ENCODE data around the gene ZC3H10. TPM values are rescaled to one million over a fixed set of nuclear protein-coding genes. Genes with fewer than 3 reads are reported as not detected.

The ZC3H10 gene
- total and polyA plus RNA-seq, 3 experiments from 2014 or later: 3.2 to 9.0 (median 8.1) TPM

GRCh38 chr12:56137853-56138571 is 19.9 kb downstream of the ZC3H10 start:
- H3K27ac ChIP-seq (ENCODE audit: low read depth, low read length): no peak overlapping the region
- POLR2A ChIA-PET: interaction anchor here (0.5 to 0.9 kb wide), 3 partner anchors 9 to 391 kb away, joined by 3 to 5 read pairs (median 3); no protein-coding TSS in a partner anchor
- H3K4me3 ChIP-seq (ENCODE audit: low read length): no peak overlapping the region
- no peaks in the 10 kb centered on the region for H3K27me3 ChIP-seq (ENCODE audit: insufficient read depth, low read length, poor library complexity, severe bottlenecking)
- DNase-seq: peak in 1 of 5 donors; percentile 52
- H3K4me1 ChIP-seq (ENCODE audit: insufficient read depth, low read length): peaks cover 68% of the 10 kb centered on the region
- H3K9me3 ChIP-seq (ENCODE audit: low read length): no peaks in the 10 kb centered on the region
- H3K27me3 Mint-ChIP-seq: no peaks in the 10 kb centered on the region
- CTCF ChIA-PET: interaction anchor here (0.9 to 2.6 kb wide), 4 partner anchors 11 to 52 kb away, joined by 3 to 10 read pairs (median 6); partner anchors contain the start of genes MYL6B and SMARCC2
- peaks cover 85% of the 10 kb centered on the region for H3K36me3 ChIP-seq (ENCODE audit: insufficient read depth, low read length)
- peaks cover 48 to 55% (median 54%) of the 10 kb centered on the region in 3 donors for H3K4me1 Mint-ChIP-seq
- peaks cover 18 to 90% (median 35%) of the 10 kb centered on the region in 3 donors for H3K36me3 Mint-ChIP-seq
- H3K9me3 Mint-ChIP-seq: no peaks in the 10 kb centered on the region
- peak overlapping the region; percentile 46 to 87 (median 75) for H3K27ac Mint-ChIP-seq
- peak overlapping the region in 4 of 7 donors; percentile 25 to 54 (median 42) for H3K4me3 Mint-ChIP-seq

- Histone ChIP-seq H3K9me3 (ENCODE audit: low read length) (no peaks in the 10 kb centered on the region), H3K4me3 (ENCODE audit: low read length) (no peak overlapping the region), H3K36me3 (ENCODE audit: insufficient read depth, low read length) (peaks cover 71% of the 10 kb centered on the region), H3K4me1 (ENCODE audit: insufficient read depth, low read length) (peaks cover 47% of the 10 kb centered on the region), H3K27ac (ENCODE audit: low read depth, low read length) (no peak overlapping the region), H3K27me3 (ENCODE audit: insufficient read depth, low read length, poor library complexity, severe bottlenecking) (no peaks in the 10 kb centered on the region)
- ChIA-PET CTCF (interaction anchor here (1.0 to 1.5 kb wide), 2 partner anchors 10 to 12 kb away, joined by 3 to 4 read pairs; no protein-coding TSS in a partner anchor), POLR2A (interaction anchor here (0.6 to 1.6 kb wide), 3 partner anchors 10 to 542 kb away, joined by 3 to 8 read pairs (median 5); no protein-coding TSS in a partner anchor)
- DNase-seq: no peak
- Mint-ChIP-seq H3K27ac (peak overlapping the region in 7 of 8 donors; percentile 38 to 86 (median 76)), H3K4me1 (peaks cover 45 to 55% (median 51%) of the 10 kb centered on the region in 3 donors), H3K27me3 (no peaks in the 10 kb centered on the region), H3K9me3 (no peaks in the 10 kb centered on the region), H3K4me3 (peak overlapping the region in 1 of 7 donors; percentile 15), H3K36me3 (peaks cover 26 to 79% (median 36%) of the 10 kb centered on the region in 3 donors)
Observed at GRCh38 chr12:56141946-56142784, 24.1 kb downstream of the ZC3H10 start.

GRCh38 chr12:56143217-56143616 is 25.2 kb downstream of the ZC3H10 start:
- Mint-ChIP-seq H3K4me3 (no peak overlapping the region), H3K27ac (peak overlapping the region; percentile 38 to 90 (median 76)), H3K27me3 (no peaks in the 10 kb centered on the region), H3K9me3 (no peaks in the 10 kb centered on the region), H3K36me3 (peaks cover 26 to 69% (median 30%) of the 10 kb centered on the region in 3 donors), H3K4me1 (peaks cover 37 to 47% (median 41%) of the 10 kb centered on the region in 3 donors)
- Histone ChIP-seq H3K27me3 (ENCODE audit: insufficient read depth, low read length, poor library complexity, severe bottlenecking) (no peaks in the 10 kb centered on the region), H3K4me3 (ENCODE audit: low read length) (no peak overlapping the region), H3K36me3 (ENCODE audit: insufficient read depth, low read length) (peaks cover 60% of the 10 kb centered on the region), H3K9me3 (ENCODE audit: low read length) (no peaks in the 10 kb centered on the region), H3K4me1 (ENCODE audit: insufficient read depth, low read length) (peaks cover 36% of the 10 kb centered on the region), H3K27ac (ENCODE audit: low read depth, low read length) (no peak overlapping the region)
- ChIA-PET CTCF (interaction anchor here (1.0 to 1.5 kb wide), 2 partner anchors 9 to 13 kb away, joined by 3 to 4 read pairs; no protein-coding TSS in a partner anchor), POLR2A (interaction anchor here (0.6 to 1.6 kb wide), 2 partner anchors 9 to 47 kb away, joined by 3 to 5 read pairs; no protein-coding TSS in a partner anchor)
- DNase-seq: no peak

GRCh38 chr12:56143870-56144269 is 25.8 kb downstream of the ZC3H10 start:
- H3K36me3 ChIP-seq (ENCODE audit: insufficient read depth, low read length): peaks cover 54% of the 10 kb centered on the region
- peaks cover 20 to 62% (median 27%) of the 10 kb centered on the region in 3 donors for H3K36me3 Mint-ChIP-seq

GRCh38 chr12:56145217-56145616 is 27.2 kb downstream of the ZC3H10 start:
- Mint-ChIP-seq H3K4me1 (peaks cover 30 to 38% (median 30%) of the 10 kb centered on the region in 3 donors), H3K9me3 (no peaks in the 10 kb centered on the region), H3K36me3 (peaks cover 20 to 51% (median 25%) of the 10 kb centered on the region in 3 donors), H3K27me3 (no peaks in the 10 kb centered on the region), H3K4me3 (no peak overlapping the region), H3K27ac (peak overlapping the region in 5 of 8 donors; percentile 17 to 78 (median 36))
- Histone ChIP-seq H3K4me1 (ENCODE audit: insufficient read depth, low read length) (peaks cover 17% of the 10 kb centered on the region), H3K27me3 (ENCODE audit: insufficient read depth, low read length, poor library complexity, severe bottlenecking) (no peaks in the 10 kb centered on the region), H3K36me3 (ENCODE audit: insufficient read depth, low read length) (peaks cover 45% of the 10 kb centered on the region), H3K27ac (ENCODE audit: low read depth, low read length) (no peak overlapping the region), H3K9me3 (ENCODE audit: low read length) (no peaks in the 10 kb centered on the region), H3K4me3 (ENCODE audit: low read length) (no peak overlapping the region)
- no peak for DNase-seq
- ChIA-PET POLR2A (interaction anchor here (0.6 kb wide), 2 partner anchors 22 to 36 kb away, joined by 4 to 9 read pairs; no protein-coding TSS in a partner anchor), CTCF (interaction anchor here (1.3 to 1.7 kb wide), 2 partner anchors 14 to 121 kb away, joined by 3 to 4 read pairs; no protein-coding TSS in a partner anchor)

More at GRCh38 chr12:56143870-56144269, 25.8 kb downstream of the ZC3H10 start:
- no peak overlapping the region for H3K27ac ChIP-seq (ENCODE audit: low read depth, low read length)
- Mint-ChIP-seq H3K9me3 (no peaks in the 10 kb centered on the region), H3K27ac (peak overlapping the region in 6 of 8 donors; percentile 17 to 86 (median 67)), H3K27me3 (no peaks in the 10 kb centered on the region), H3K4me1 (peaks cover 30 to 41% (median 34%) of the 10 kb centered on the region in 3 donors), H3K4me3 (no peak overlapping the region)
- peaks cover 30% of the 10 kb centered on the region for H3K4me1 ChIP-seq (ENCODE audit: insufficient read depth, low read length)
- ChIA-PET POLR2A (interaction anchor here (0.6 to 1.4 kb wide), 3 partner anchors 16 to 47 kb away, joined by 3 to 9 read pairs (median 3); partner anchors contain the start of gene ESYT1), CTCF (interaction anchor here (1.2 to 1.7 kb wide), 3 partner anchors 15 to 122 kb away, joined by 3 to 4 read pairs (median 4); partner anchors contain the start of gene ZC3H10)
- no peaks in the 10 kb centered on the region for H3K27me3 ChIP-seq (ENCODE audit: insufficient read depth, low read length, poor library complexity, severe bottlenecking)
- no peak for DNase-seq
- H3K9me3 ChIP-seq (ENCODE audit: low read length): no peaks in the 10 kb centered on the region
- H3K4me3 ChIP-seq (ENCODE audit: low read length): no peak overlapping the region

- Histone ChIP-seq H3K36me3 (ENCODE audit: insufficient read depth, low read length) (peaks cover 37% of the 10 kb centered on the region), H3K4me1 (ENCODE audit: insufficient read depth, low read length) (peaks cover 22% of the 10 kb centered on the region), H3K27ac (ENCODE audit: low read depth, low read length) (no peak overlapping the region), H3K4me3 (ENCODE audit: low read length) (no peak overlapping the region), H3K27me3 (ENCODE audit: insufficient read depth, low read length, poor library complexity, severe bottlenecking) (no peaks in the 10 kb centered on the region), H3K9me3 (ENCODE audit: low read length) (no peaks in the 10 kb centered on the region)
- ChIA-PET POLR2A (no interaction called here), CTCF (no interaction called here)
- DNase-seq: no peak
- Mint-ChIP-seq H3K27me3 (no peaks in the 10 kb centered on the region), H3K27ac (peak overlapping the region in 6 of 8 donors; percentile 14 to 63 (median 36)), H3K9me3 (no peaks in the 10 kb centered on the region), H3K4me3 (peak overlapping the region in 1 of 7 donors; percentile 11), H3K36me3 (peaks cover 9 to 39% (median 19%) of the 10 kb centered on the region in 3 donors), H3K4me1 (peaks cover 32 to 42% (median 37%) of the 10 kb centered on the region in 3 donors)
Observed at GRCh38 chr12:56146492-56147460, 28.7 kb downstream of the ZC3H10 start.
